Thoracic aorta (tissue), 2 donors: Measurements from ENCODE around the gene TRRAP. TPM values are rescaled to one million over a fixed set of nuclear protein-coding genes. Genes with fewer than 3 reads are reported as not detected.

Source experiments
- ATAC-seq: fragments of 150-250 bp; one replicate; pipeline ENCODE4 v1.8.0; 2017; ENCODE audit warnings: low read depth; ENCODE audit not compliant: insufficient number of reproducible peaks, low FRiP score
- DNase-seq: peaks from one replicate; pipeline ENCODE4 v3.0.0-alpha.2; 2020; ENCODE audit warnings: low spot score
- H3K27ac ChIP-seq, 2 donors: fragments of 200-600 bp; sonication (generic); 1 replicate in 1 of 2; 2 replicates in 1 of 2; pipeline ENCODE4 v1.5.1; 2016; ENCODE audit warnings: mild to moderate bottlenecking in 2 of 2, moderate library complexity in 2 of 2
- H3K27me3 ChIP-seq: fragments of 200-600 bp; sonication (generic); replicated peaks from 2 replicates; pipeline ENCODE4 v1.6.0; 2016; ENCODE audit warnings: mild to moderate bottlenecking; ENCODE audit not compliant: insufficient read depth
- H3K36me3 ChIP-seq: fragments of 200-600 bp; sonication (generic); one replicate; pipeline ENCODE4 v1.5.1; 2016
- H3K4me1 ChIP-seq, 2 donors: fragments of 200-600 bp; sonication (generic); 1 replicate in 1 of 2; 2 replicates in 1 of 2; pipeline versions ENCODE4 v1.5.1 to v1.6.0; 2016; ENCODE audit warnings: low read depth in 2 of 2, mild to moderate bottlenecking in 1 of 2; ENCODE audit not compliant: control insufficient read depth in 1 of 2
- H3K4me3 ChIP-seq: fragments of 200-600 bp; sonication (generic); 2 replicates; pipeline ENCODE4 v1.5.1; 2016; ENCODE audit warnings: mild to moderate bottlenecking
- H3K9me3 ChIP-seq: fragments of 200-600 bp; sonication (generic); 2 replicates; pipeline ENCODE4 v1.5.1; 2016
- total RNA-seq, 2 donors: library from RNA; depleted of rRNA; stranded (reverse); fragments of >200 nt; gene quantifications; one replicate each; pipeline versions ENCODE4 v1.1.0 to v1.2.3, GENCODE V29; 2016
- TF ChIP-seq, protein P1 (sequence below): fragments of 200-600 bp; sonication (generic); IDR thresholded peaks from one replicate; pipeline ENCODE4 v1.5.1; 2019; ENCODE audit warnings: antibody characterized with exemption

Gene TRRAP
- total RNA-seq, result 10 to 100 TPM; 44.8 to 49.5 TPM

GRCh38 chr7:98878365-98879197, at the start of gene TRRAP:
Gene TRRAP, plus strand, starts transcription at chr7:98878532. Its CDS starts 2,619 bp downstream, at chr7:98881151.
- TF ChIP-seq, protein P1, sequence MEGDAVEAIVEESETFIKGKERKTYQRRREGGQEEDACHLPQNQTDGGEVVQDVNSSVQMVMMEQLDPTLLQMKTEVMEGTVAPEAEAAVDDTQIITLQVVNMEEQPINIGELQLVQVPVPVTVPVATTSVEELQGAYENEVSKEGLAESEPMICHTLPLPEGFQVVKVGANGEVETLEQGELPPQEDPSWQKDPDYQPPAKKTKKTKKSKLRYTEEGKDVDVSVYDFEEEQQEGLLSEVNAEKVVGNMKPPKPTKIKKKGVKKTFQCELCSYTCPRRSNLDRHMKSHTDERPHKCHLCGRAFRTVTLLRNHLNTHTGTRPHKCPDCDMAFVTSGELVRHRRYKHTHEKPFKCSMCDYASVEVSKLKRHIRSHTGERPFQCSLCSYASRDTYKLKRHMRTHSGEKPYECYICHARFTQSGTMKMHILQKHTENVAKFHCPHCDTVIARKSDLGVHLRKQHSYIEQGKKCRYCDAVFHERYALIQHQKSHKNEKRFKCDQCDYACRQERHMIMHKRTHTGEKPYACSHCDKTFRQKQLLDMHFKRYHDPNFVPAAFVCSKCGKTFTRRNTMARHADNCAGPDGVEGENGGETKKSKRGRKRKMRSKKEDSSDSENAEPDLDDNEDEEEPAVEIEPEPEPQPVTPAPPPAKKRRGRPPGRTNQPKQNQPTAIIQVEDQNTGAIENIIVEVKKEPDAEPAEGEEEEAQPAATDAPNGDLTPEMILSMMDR, result peak; percentile 99
- Histone ChIP-seq H3K27ac (peak within 1 kb of the TSS; percentile 86 to 92), H3K4me3 (peak within 1 kb of the TSS; percentile 99), H3K36me3 (peaks cover 20% of the 10 kb centered on the region), H3K9me3 (no peaks in the 10 kb centered on the region), H3K4me1 (peaks cover 9 to 20% of the 10 kb centered on the region in 2 donors), H3K27me3 (no peaks in the 10 kb centered on the region)
- ATAC-seq (peak; percentile 68), DNase-seq (no peak)

DNA sequence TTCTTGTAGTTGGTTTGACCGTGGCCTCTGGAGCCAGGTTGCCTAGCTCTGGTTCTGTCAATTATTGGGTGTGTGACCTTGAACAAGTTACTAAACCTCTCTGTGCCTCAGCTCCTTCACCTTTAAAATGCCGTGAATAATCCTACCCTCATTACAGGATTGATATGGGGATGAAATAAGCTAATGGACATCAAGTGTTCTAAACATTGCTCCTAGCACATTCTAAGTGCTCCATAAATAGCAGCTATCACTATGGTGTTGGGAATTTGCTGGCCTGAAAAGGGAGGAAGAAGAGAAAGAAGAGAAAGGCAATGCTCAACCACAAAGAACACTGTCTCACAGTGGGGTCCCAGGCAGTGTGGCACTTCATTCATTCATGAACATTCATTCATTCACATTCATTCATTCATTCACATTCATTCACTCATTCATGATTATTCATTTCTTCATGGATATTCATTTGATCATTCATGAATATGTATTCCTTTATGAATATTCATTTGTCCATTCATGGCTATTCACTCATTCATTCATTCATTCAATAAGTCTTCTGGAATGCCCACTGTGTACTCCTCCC, 47.3 kb upstream of the TRRAP start:
- ATAC-seq, result no peak
- H3K27ac ChIP-seq, result no peak overlapping the region
- no peak overlapping the region for H3K4me3 ChIP-seq
- H3K9me3 ChIP-seq, result no peaks in the 10 kb centered on the region
- H3K36me3 ChIP-seq, result no peaks in the 10 kb centered on the region
- DNase-seq, result no peak
- H3K27me3 ChIP-seq, result no peaks in the 10 kb centered on the region
- peaks cover 10 to 17% of the 10 kb centered on the region in 2 donors for H3K4me1 ChIP-seq
- TF ChIP-seq, protein P1, result no peak

DNA sequence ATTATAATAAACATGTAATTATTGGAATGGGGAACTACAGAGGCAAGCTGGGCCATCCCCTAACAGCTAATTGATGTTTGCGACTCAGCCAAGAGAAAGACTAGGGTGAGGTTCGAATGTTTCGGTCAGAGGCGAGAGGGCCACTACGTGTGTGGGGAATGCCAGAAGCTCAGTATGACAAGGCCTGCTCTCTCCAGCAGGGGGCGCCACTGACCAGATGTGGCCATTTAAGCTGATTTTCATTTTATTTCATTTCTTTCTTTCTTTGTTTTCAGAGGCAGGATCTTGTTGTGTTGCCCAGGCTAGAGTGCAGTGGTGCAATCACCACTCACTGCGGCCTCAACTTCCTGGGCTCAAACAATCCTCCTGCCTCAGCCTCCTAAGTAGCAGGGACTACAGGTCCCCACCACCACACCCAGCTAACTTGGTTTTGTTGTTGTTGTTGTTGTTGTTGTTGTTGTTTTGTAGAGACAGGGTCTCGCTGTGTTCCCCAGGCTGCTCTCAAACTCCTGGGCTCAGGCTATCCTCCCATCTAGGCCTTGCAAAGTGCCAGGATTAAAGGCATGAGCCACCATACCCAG, 46.6 kb upstream of the TRRAP start:
- H3K36me3 ChIP-seq, result no peaks in the 10 kb centered on the region
- H3K4me3 ChIP-seq, result no peak overlapping the region
- ATAC-seq (no peak), DNase-seq (no peak)
- no peaks in the 10 kb centered on the region for H3K9me3 ChIP-seq
- TF ChIP-seq, protein P1, result peak; percentile 32
- H3K27ac ChIP-seq, result no peak overlapping the region
- H3K27me3 ChIP-seq, result no peaks in the 10 kb centered on the region
- H3K4me1 ChIP-seq, result peaks cover 4 to 12% of the 10 kb centered on the region in 2 donors

DNA sequence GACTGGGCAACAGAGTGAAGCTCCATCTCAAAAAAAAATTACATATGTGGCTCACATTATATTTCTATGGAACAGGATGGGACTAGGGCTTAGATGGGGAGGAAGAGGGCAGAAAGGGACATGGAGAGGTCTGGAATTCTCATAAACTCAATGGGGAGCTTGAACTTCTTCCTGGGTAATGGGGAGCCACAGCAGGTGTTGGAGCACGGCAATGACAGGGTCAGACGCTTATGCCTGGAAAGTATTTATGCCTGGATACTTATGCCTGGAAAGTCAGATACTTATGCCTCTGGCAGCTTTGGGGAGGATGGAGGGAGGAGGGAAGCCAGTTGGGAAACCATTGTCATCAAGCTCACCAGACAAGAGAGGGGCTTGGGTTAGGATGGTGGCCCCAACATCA, 45.3 kb upstream of the TRRAP start:
- no peaks in the 10 kb centered on the region for H3K4me1 ChIP-seq
- no peaks in the 10 kb centered on the region for H3K27me3 ChIP-seq
- ATAC-seq (no peak), DNase-seq (no peak)
- TF ChIP-seq, protein P1, result no peak
- H3K9me3 ChIP-seq, result no peaks in the 10 kb centered on the region
- H3K4me3 ChIP-seq, result no peak overlapping the region
- no peaks in the 10 kb centered on the region for H3K36me3 ChIP-seq
- H3K27ac ChIP-seq, result no peak overlapping the region

GRCh38 chr7:98834949-98835348, 43.4 kb upstream of the TRRAP start:
- no peaks in the 10 kb centered on the region for H3K4me1 ChIP-seq
- H3K27ac ChIP-seq, result no peak overlapping the region
- no peaks in the 10 kb centered on the region for H3K27me3 ChIP-seq
- no peaks in the 10 kb centered on the region for H3K36me3 ChIP-seq
- H3K4me3 ChIP-seq, result no peak overlapping the region
- DNase-seq (no peak), ATAC-seq (no peak)
- TF ChIP-seq, protein P1, result no peak
- no peaks in the 10 kb centered on the region for H3K9me3 ChIP-seq
